CD4-positive, alpha-beta T cell treated with Interleukin-12 subunit alpha and Interleukin-12 subunit beta, for 1 hour (primary cell): ENCODE measurements around the gene ATP13A1.

Source experiments
- DNase-seq: peaks from one replicate; pipeline ENCODE4 v3.0.0-alpha.2; 2020

Gene ATP13A1

GRCh38 chr19:19642506-19643157 lies 20.8 kb downstream of the ATP13A1 start:
- peak; percentile 66 for DNase-seq

DNA sequence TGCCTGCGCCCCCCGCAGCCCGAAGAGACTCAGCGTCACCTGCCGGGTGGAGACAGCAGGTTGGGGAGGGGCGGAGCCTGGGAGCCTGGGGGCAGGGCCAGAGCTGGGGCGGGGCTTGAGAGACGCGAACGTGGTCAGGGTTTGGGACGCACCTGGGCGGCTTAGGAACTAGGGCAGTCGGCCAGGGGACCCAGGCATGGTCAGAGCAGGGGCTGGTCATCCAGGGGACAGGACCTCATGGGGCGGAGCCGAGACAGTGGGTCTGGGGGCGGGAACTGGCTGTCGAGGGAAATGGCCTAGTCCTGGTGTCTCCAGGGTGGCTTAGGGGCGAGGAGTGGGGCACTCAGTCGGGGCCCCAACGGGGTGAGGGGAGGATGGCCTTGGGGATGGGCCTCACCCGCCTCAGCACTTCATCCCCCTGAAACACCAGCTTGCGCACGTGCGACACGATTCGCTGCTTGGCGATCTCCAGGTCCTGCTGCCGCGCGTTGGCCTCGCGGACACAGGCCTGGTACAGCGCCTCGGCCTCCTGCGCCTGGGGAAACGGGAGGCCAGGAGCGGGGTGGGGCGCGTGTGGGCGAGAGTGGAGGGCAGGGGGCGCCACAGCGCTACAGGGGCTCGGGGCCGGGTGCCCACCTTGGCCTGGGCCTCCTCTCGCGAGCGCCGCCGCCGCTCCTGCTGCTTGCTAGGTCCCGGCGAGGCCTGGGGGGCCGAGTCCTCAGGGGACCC lies 25.8 kb downstream of the ATP13A1 start:
- DNase-seq, result no peak

DNA sequence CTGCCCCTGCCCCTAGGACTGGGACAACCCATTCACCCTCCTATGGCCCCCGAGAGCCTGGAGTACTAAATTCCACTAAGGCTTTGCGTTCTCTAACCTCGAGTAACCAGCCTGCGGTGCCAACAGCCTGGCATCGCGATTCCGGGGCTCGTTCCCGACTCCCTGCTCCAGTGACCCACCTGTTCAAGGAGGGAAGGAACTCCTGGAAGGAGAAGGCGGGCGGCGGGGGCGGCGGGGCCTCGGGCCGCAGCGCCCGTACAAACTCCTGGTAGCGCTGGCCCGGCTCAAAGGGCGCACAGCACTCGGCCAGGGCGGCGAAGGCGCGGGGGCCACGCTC lies 26.3 kb downstream of the ATP13A1 start:
- DNase-seq, result no peak

- DNase-seq, result no peak
Measured at GRCh38 chr19:19636573-19637185, 26.8 kb downstream of the ATP13A1 start.

- DNase-seq, result no peak
Measured at GRCh38 chr19:19635313-19635702, 28.2 kb downstream of the ATP13A1 start.

- DNase-seq, result no peak
Measured at GRCh38 chr19:19634516-19635312, 28.8 kb downstream of the ATP13A1 start.

- no peak for DNase-seq
Measured at GRCh38 chr19:19633711-19634515, 29.6 kb downstream of the ATP13A1 start.

- DNase-seq, result no peak
Measured at GRCh38 chr19:19632661-19633060, 30.8 kb downstream of the ATP13A1 start.

DNA sequence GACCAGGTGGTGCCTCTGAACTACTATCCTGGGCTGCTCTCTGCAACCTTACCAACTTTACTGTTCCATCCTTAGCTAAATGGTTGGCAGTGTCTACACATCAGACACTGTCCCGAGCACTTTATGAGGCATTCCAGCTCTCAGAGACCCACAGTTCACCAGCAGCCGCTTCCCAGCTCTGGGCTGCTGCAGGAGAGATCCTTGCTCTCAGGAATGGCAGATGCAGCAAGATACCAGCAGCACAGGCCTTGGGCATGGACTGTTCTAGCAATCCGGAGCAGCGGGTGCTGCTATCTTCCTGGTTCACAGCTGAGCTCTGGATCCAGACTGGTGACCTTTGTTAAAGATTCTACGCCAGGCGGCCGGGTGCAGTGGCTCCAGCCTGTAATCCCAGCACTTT lies 32.1 kb downstream of the ATP13A1 start:
- no peak for DNase-seq

DNA sequence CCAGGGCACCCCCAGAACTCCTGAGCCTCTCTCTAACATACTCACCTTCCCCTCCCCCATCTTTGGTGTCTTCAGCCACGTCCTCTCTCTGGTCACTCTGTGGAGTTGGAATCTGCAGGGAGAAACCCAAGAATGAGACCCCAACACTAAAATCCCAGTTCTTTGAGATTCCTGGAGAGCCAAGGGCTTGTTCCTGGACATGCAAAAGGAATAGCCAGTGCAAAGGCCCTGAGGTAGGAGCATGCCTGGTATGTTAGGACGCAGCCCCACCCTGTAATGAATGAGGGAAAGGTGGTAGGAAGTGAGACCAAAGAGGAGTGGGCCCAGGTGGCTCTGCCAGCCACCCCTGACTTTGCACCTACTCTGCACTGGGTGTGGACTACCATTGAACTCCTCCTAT lies 33.0 kb downstream of the ATP13A1 start:
- DNase-seq, result no peak

DNA sequence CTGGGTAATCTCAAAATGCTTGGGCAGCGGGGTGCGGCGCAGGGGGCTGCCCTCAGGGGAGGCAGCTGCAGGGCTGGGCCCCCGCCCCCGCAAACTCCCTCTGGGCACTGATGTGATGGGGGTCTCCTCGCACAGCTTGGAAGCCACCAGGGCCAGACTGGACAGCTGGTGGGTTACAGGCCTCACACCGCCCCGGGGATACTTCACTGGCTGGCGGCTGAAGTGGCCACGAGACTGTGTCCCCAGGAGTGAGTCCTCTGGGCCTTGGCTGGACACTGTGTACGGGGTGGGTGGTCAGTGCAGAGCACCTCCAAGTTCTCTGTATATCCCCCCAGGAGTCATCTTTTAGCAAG lies 33.4 kb downstream of the ATP13A1 start:
- no peak for DNase-seq

DNA sequence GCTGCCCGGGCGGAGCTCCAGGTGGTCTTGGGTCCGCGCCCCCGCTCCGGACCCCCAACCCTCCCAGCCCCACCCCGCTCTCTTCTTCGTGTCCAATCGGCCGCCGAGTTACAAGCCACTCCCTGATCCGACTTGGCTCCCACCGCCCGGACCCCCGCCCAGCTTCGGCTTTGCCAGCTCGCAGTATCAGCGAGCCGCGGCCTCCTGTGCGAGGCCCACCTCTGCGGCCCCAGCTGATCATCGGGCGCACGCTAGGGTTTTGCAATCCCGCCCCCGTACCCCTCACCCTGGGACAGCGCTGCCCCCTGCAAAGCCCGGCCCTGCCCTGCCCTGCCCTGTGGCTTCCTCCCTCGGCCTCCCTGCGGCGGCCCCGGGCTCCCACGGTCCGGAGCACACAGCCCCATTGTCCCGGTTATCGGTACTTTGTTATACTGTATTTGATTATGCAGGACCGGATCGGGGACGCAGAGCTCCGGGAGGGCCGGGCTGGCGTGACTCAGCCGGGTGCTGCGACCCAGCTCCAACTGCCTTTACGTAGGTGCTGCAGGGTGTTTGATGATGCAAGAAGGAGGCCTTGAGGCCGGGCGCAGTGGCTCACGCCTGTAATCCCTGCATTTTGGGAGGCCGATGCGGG lies 34.9 kb downstream of the ATP13A1 start:
- peak; percentile 39 for DNase-seq

DNA sequence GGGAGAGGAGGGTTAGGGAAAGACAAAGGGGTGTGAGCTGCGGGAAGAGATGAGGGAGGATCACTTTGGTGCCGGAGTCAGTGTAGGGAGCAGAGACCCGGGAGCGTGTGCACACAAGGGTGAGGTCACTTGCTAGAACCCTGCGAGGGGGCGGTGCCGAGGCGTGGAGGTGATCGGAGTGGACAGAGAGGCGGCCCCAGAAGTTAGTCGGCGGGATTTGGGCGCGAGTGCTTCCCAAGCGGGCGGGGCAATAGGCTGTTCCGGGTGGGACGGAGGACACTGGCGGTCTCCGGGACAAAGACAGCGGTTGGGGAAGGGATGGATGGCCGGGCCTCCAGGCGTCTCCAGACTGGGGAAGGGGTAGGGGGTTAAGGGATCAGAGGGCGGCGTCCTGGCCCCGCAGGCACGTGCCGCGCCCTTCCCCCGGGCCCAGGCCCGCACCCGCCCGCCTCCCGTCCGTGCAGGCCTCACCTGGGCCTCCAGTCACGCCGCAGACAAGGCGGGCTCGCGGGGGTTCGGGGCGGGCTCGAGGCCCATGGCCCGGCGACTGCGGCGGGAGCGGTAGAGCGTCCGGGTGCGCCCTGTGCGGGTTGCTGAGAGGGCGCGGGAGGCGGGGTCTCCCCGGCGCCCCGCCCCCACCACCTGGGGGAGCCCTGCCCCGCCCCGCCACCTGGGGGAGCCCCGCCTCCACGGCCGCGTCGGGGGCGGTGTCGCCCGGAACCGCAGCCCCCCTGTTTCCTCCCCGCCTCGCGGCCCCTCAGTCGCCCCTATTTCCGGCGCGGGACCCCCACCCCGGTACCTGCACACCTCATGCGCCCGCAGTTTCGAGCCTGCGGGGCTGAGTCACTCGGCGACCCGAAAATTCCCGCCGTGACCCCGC lies 35.6 kb downstream of the ATP13A1 start, which contains the start of gene LPAR2:
Gene LPAR2, minus strand, starts transcription at position 600 of the 880 bp plus-strand sequence. CDS start 945 bp downstream, outside the sequence.
- DNase-seq, result peak; percentile 87

GRCh38 chr19:19626516-19627472 lies 36.7 kb downstream of the ATP13A1 start:
- no peak for DNase-seq

- no peak for DNase-seq
Measured at GRCh38 chr19:19624032-19624570, 39.4 kb downstream of the ATP13A1 start.

- DNase-seq, result no peak
Measured at GRCh38 chr19:19623383-19623782, 40.1 kb downstream of the ATP13A1 start.

GRCh38 chr19:19619849-19620210 lies 43.6 kb downstream of the ATP13A1 start:
- no peak for DNase-seq

- no peak for DNase-seq
Measured at GRCh38 chr19:19619181-19619848, 44.2 kb downstream of the ATP13A1 start.
